ENCODE measurements around the gene STPG1.
A peak's percentile ranks its signal among the peaks of the same experiment; 100 is the strongest.

The STPG1 gene

GRCh38 chr1:24420547-24420946 is 7.0 kb upstream of the STPG1 start:
- Histone ChIP-seq H3K36me3 (ENCODE audit: insufficient read depth, low read length) (no peaks in the 10 kb centered on the region), H3K4me3 (ENCODE audit: low read length) (no peak overlapping the region), H3K4me1 (ENCODE audit: insufficient read depth, low read length) (peaks cover 13% of the 10 kb centered on the region), H3K27me3 (ENCODE audit: insufficient read depth, low read length) (peaks cover 3% of the 10 kb centered on the region), H3K9me3 (ENCODE audit: low read length) (no peaks in the 10 kb centered on the region), H2AFZ (ENCODE audit: low read depth, low read length) (no peak overlapping the region)

- no peaks in the 10 kb centered on the region for H3K9me3 ChIP-seq (ENCODE audit: low read length)
- peaks cover 13% of the 10 kb centered on the region for H3K4me1 ChIP-seq (ENCODE audit: insufficient read depth, low read length)
- no peak overlapping the region for H3K4me3 ChIP-seq (ENCODE audit: low read length)
- no peak overlapping the region for H2AFZ ChIP-seq (ENCODE audit: low read depth, low read length)
- peaks cover 6% of the 10 kb centered on the region for H3K27me3 ChIP-seq (ENCODE audit: insufficient read depth, low read length)
- H3K36me3 ChIP-seq (ENCODE audit: insufficient read depth, low read length), result no peaks in the 10 kb centered on the region
Observed at GRCh38 chr1:24418898-24419628, 5.5 kb upstream of the STPG1 start.

- H3K4me1 ChIP-seq (ENCODE audit: insufficient read depth, low read length), result peaks cover 11% of the 10 kb centered on the region
- no peaks in the 10 kb centered on the region for H3K9me3 ChIP-seq (ENCODE audit: low read length)
- peaks cover 13% of the 10 kb centered on the region for H3K27me3 ChIP-seq (ENCODE audit: insufficient read depth, low read length)
- no peak overlapping the region for H3K4me3 ChIP-seq (ENCODE audit: low read length)
- H3K36me3 ChIP-seq (ENCODE audit: insufficient read depth, low read length), result no peaks in the 10 kb centered on the region
- H2AFZ ChIP-seq (ENCODE audit: low read depth, low read length), result no peak overlapping the region
Observed at GRCh38 chr1:24417681-24418080, 4.1 kb upstream of the STPG1 start.

DNA sequence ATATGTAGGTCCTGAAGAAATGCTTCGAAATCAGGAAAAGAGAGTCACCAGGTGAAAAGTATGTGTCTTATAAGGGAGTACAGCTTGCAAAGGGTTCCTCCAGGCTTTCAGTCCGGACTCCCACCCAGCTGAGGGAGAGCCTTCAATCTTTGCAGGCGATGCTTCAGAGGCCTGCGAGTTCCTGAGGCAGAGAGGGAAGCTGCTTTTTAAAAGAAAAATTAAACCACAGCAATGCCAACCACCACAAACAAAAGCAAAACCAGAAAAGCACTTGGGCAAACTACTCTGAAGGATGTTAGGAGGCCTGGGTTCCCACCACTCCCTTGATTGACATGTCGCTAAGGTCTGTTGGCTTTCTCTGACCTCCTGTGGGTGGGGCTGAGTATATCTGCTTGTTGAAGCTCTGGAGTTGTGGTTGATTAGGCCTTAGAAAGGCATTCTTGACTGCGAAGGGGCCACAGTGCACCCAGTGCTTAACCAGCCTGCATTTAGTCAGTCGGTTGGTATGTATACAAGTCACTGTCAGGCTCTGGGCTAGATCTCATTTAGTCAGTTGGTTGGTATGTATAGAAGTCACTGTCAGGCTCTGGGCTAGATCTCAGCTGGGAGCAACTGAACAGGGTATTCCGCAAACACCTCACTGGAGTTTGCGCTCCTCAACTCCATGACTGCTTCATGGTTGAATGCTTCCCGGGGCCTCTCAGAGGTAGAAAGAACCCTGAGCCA is 3.2 kb upstream of the STPG1 start:
- Histone ChIP-seq H2AFZ (ENCODE audit: low read depth, low read length) (peak overlapping the region; percentile 55), H3K4me3 (ENCODE audit: low read length) (peak overlapping the region; percentile 47), H3K27me3 (ENCODE audit: insufficient read depth, low read length) (peaks cover 13% of the 10 kb centered on the region), H3K4me1 (ENCODE audit: insufficient read depth, low read length) (peaks cover 11% of the 10 kb centered on the region), H3K9me3 (ENCODE audit: low read length) (no peaks in the 10 kb centered on the region), H3K36me3 (ENCODE audit: insufficient read depth, low read length) (no peaks in the 10 kb centered on the region)

DNA sequence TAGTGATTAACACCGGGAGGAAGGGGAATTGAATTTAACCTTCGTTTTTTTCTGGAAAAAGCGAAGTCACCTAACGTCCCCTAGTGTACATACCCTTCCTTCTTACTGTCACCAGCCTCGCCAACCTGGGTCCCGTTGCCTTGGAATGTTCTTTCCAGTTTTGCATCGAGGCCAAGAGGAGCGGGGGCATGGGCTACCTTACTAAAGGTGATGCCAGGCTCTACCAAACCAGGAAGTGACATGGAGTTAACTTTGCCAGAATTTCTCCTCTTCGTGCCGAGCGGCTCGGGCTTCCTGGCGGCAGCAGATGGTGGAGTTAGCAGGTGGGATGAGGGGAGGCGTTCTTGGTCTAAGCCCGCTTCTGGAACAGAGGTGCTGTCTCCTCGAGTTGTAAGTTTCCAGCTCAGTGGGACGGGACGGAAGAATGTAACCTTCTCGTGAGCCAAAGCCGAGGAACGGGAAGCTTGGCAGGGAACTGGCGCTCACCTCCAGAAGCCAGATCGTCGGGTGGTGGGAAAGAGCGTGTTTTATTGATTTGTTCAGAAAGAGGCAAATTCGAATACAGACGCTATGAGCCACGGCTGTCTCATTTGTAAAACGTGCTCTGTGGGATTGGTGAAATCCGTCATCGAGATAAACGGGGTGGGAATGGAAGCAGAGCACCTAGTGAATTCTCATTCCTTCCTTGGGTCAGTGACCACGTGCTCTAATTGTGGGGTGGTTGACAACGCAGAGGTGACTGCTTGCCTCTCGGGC is 2.5 kb upstream of the STPG1 start:
- H3K4me1 ChIP-seq (ENCODE audit: insufficient read depth, low read length), result peaks cover 11% of the 10 kb centered on the region
- H3K9me3 ChIP-seq (ENCODE audit: low read length), result no peaks in the 10 kb centered on the region
- peak overlapping the region; percentile 55 for H2AFZ ChIP-seq (ENCODE audit: low read depth, low read length)
- H3K36me3 ChIP-seq (ENCODE audit: insufficient read depth, low read length), result no peaks in the 10 kb centered on the region
- peaks cover 13% of the 10 kb centered on the region for H3K27me3 ChIP-seq (ENCODE audit: insufficient read depth, low read length)
- H3K4me3 ChIP-seq (ENCODE audit: low read length), result peak overlapping the region; percentile 47

GRCh38 chr1:24415334-24415909 is 1.8 kb upstream of the STPG1 start, which contains the start of gene NIPAL3:
NIPAL3 (plus strand) TSS chr1:24415802; CDS start chr1:24419548, 3,746 bp downstream.
- Histone ChIP-seq H2AFZ (ENCODE audit: low read depth, low read length) (peak within 1 kb of the TSS; percentile 55), H3K9me3 (ENCODE audit: low read length) (no peaks in the 10 kb centered on the region), H3K4me3 (ENCODE audit: low read length) (peak within 1 kb of the TSS; percentile 47), H3K27me3 (ENCODE audit: insufficient read depth, low read length) (peaks cover 13% of the 10 kb centered on the region), H3K4me1 (ENCODE audit: insufficient read depth, low read length) (peaks cover 11% of the 10 kb centered on the region), H3K36me3 (ENCODE audit: insufficient read depth, low read length) (no peaks in the 10 kb centered on the region)

DNA sequence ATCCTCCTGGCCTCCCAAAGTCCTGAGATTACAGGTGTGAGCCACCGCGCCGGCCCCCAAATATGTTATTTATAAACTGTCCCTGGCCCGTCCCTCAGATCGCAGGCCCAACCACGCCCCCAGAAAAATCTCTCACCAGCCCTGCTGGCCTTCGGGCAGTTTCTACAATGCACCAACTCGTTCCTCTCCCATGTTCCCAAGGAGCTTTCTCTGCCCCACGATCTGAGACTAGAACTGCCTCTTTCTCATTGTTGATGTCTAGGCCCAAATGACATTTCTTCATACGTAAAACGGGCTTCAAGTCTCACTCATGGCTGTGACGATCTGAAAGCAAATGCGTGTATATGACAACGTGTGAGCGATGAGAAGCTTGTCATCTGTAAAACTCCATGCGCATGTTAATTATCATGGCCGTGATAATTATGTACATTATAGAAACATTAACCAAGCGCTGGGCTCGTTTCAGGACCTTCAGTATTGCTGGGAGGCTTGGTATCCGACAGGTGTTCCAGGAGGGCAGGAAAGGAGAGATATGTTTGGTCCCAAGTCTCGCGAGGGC is 1.3 kb upstream of the STPG1 start:
- H3K36me3 ChIP-seq (ENCODE audit: insufficient read depth, low read length), result no peaks in the 10 kb centered on the region
- peak overlapping the region; percentile 55 for H2AFZ ChIP-seq (ENCODE audit: low read depth, low read length)
- H3K4me1 ChIP-seq (ENCODE audit: insufficient read depth, low read length), result peaks cover 11% of the 10 kb centered on the region
- H3K4me3 ChIP-seq (ENCODE audit: low read length), result peak overlapping the region; percentile 47
- no peaks in the 10 kb centered on the region for H3K9me3 ChIP-seq (ENCODE audit: low read length)
- peaks cover 13% of the 10 kb centered on the region for H3K27me3 ChIP-seq (ENCODE audit: insufficient read depth, low read length)

DNA sequence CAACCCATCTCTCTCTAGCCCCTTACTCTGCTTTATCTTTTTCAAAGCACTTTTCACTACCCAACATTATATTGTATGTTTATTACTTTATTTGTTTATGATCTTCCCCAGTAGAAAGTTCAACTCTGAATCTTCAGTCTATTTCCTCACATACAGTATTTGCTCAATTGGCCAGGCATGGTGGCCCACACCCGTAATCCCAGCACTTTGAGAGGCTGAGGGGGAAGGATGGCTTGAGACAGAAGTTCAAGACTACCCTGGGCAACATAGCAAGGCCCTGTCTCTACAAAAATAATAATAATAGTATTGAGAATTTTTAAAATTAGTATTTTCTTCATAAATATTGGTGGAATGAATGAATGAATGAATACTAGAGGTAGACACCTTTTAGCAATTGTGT is 1.2 kb downstream of the STPG1 start:
- Histone ChIP-seq H3K4me3 (ENCODE audit: low read length) (no peak overlapping the region), H3K27me3 (ENCODE audit: insufficient read depth, low read length) (peaks cover 11% of the 10 kb centered on the region), H3K4me1 (ENCODE audit: insufficient read depth, low read length) (peaks cover 11% of the 10 kb centered on the region), H3K36me3 (ENCODE audit: insufficient read depth, low read length) (no peaks in the 10 kb centered on the region), H3K9me3 (ENCODE audit: low read length) (no peaks in the 10 kb centered on the region), H2AFZ (ENCODE audit: low read depth, low read length) (no peak overlapping the region)

- Histone ChIP-seq H3K36me3 (ENCODE audit: insufficient read depth, low read length) (no peaks in the 10 kb centered on the region), H3K4me1 (ENCODE audit: insufficient read depth, low read length) (peaks cover 11% of the 10 kb centered on the region), H2AFZ (ENCODE audit: low read depth, low read length) (no peak overlapping the region)
Observed at GRCh38 chr1:24411963-24412362, 1.6 kb downstream of the STPG1 start.

GRCh38 chr1:24410750-24411149 is 2.8 kb downstream of the STPG1 start:
- Histone ChIP-seq H3K4me1 (ENCODE audit: insufficient read depth, low read length) (peaks cover under 1% of the 10 kb centered on the region), H3K27me3 (ENCODE audit: insufficient read depth, low read length) (peaks cover 10% of the 10 kb centered on the region), H3K9me3 (ENCODE audit: low read length) (no peaks in the 10 kb centered on the region), H3K36me3 (ENCODE audit: insufficient read depth, low read length) (no peaks in the 10 kb centered on the region), H3K4me3 (ENCODE audit: low read length) (no peak overlapping the region), H2AFZ (ENCODE audit: low read depth, low read length) (no peak overlapping the region)

More at GRCh38 chr1:24411963-24412362, 1.6 kb downstream of the STPG1 start:
- no peak overlapping the region for H3K4me3 ChIP-seq (ENCODE audit: low read length)
- peaks cover 10% of the 10 kb centered on the region for H3K27me3 ChIP-seq (ENCODE audit: insufficient read depth, low read length)
- no peaks in the 10 kb centered on the region for H3K9me3 ChIP-seq (ENCODE audit: low read length)

DNA sequence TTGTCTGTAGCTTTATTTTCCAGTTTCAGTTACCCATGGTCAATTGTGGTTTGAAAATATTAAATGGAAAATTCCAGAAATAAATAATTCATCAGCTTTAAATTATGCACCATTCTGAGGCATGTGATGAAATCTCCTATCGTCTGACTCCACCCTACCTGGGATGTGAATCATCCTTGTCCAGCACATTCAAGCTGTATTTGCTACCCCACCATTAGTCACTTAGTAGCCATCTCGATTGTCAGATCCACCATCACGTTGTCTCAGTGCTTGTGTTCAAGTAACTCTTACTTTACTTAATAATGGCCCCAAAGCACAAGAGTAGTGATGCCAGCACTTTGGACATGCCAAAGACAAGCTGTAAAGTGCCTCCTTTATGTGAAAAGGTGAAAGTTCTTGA is 4.0 kb downstream of the STPG1 start:
- H3K9me3 ChIP-seq (ENCODE audit: low read length), result no peaks in the 10 kb centered on the region
- H3K27me3 ChIP-seq (ENCODE audit: insufficient read depth, low read length), result peaks cover 8% of the 10 kb centered on the region
- no peak overlapping the region for H3K4me3 ChIP-seq (ENCODE audit: low read length)
- H3K4me1 ChIP-seq (ENCODE audit: insufficient read depth, low read length), result no peaks in the 10 kb centered on the region
- no peak overlapping the region for H2AFZ ChIP-seq (ENCODE audit: low read depth, low read length)
- H3K36me3 ChIP-seq (ENCODE audit: insufficient read depth, low read length), result no peaks in the 10 kb centered on the region

DNA sequence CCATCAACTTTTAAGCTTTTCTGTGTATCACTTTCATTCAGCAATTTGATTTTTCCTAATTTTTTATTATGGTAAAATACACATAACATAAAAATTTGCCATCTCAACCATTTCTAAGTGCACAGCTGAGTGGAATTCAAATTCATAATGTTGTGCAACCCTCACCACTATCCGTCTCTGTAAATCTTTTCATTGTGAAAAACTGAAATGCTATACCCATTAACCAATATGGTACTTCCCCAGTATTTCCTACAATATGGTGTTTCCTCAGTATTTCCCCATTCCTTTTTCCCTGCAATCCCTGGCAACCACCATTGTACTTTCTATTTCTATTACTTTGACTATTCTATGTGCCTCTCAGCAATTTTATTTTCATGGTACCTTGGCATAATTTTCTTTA is 6.8 kb downstream of the STPG1 start:
- Histone ChIP-seq H3K27me3 (ENCODE audit: insufficient read depth, low read length) (no peaks in the 10 kb centered on the region), H3K4me1 (ENCODE audit: insufficient read depth, low read length) (no peaks in the 10 kb centered on the region), H2AFZ (ENCODE audit: low read depth, low read length) (no peak overlapping the region), H3K36me3 (ENCODE audit: insufficient read depth, low read length) (no peaks in the 10 kb centered on the region), H3K4me3 (ENCODE audit: low read length) (no peak overlapping the region), H3K9me3 (ENCODE audit: low read length) (no peaks in the 10 kb centered on the region)

Data from neuron (in vitro differentiated cells).